PC-9 (cell line): ENCODE measurements around the gene MAB21L4. TPM values are rescaled to one million over a fixed set of nuclear protein-coding genes. Genes with fewer than 3 reads are reported as not detected.

ENCODE experiments used
- BruUV-seq: library from RNA; stranded (reverse); fragments of 400-500 nt; replicated peaks from 2 replicates; lab custom pipeline; 2021; lab: Mats Ljungman, UMichigan
- CTCF ChIA-PET: fragments of 300-600 bp; sonication (Branson Sonifier 250); formaldehyde crosslinking; loops from one replicate; lab custom pipeline; 2022; ENCODE audit warnings: antibody characterized with exemption; lab: Charles Lee
- POLR2A ChIA-PET: fragments of 300-600 bp; sonication (Branson Sonifier 250); formaldehyde crosslinking; loops from one replicate; lab custom pipeline; 2022; ENCODE audit warnings: antibody characterized with exemption; ENCODE audit not compliant: unreplicated experiment; lab: Charles Lee
- DNase-seq, 2 experiments: peaks; one replicate each; pipeline versions ENCODE4 v3.0.0 to v3.0.0-alpha.2; 2015 to 2022; ENCODE audit warnings: mixed read lengths in 1 of 2
- H2AFZ ChIP-seq: fragments of 200-600 bp; sonication (generic); 2 replicates; pipeline ENCODE4 v1.8.1; 2017; ENCODE audit warnings: antibody characterized with exemption
- H3F3A ChIP-seq: fragments of 200-600 bp; sonication (generic); 2 replicates; pipeline ENCODE4 v1.8.1; 2017; ENCODE audit warnings: antibody characterized with exemption, mild to moderate bottlenecking, low read depth; ENCODE audit not compliant: insufficient read depth
- H3K27ac ChIP-seq: fragments of 200-600 bp; sonication (generic); 2 replicates; pipeline ENCODE4 v1.6.1; 2016; ENCODE audit warnings: mixed run types
- H3K27me3 ChIP-seq: fragments of 200-600 bp; sonication (generic); 2 replicates; pipeline ENCODE4 v1.6.1; 2016; ENCODE audit warnings: low read depth, mixed run types; ENCODE audit not compliant: insufficient read depth
- H3K36me3 ChIP-seq: fragments of 200-600 bp; sonication (generic); 2 replicates; pipeline ENCODE4 v1.6.1; 2016; ENCODE audit warnings: low read depth, mixed run types
- H3K4me1 ChIP-seq: fragments of 200-600 bp; sonication (generic); replicated peaks from 2 replicates; pipeline ENCODE4 v1.6.1; 2016; ENCODE audit warnings: mixed run types; ENCODE audit not compliant: insufficient read depth
- H3K4me2 ChIP-seq: fragments of 200-600 bp; sonication (generic); 2 replicates; pipeline ENCODE4 v1.6.1; 2017; ENCODE audit warnings: mixed run types
- H3K4me3 ChIP-seq: fragments of 200-600 bp; sonication (generic); 2 replicates; pipeline ENCODE4 v1.6.1; 2016; ENCODE audit warnings: mixed run types
- H3K79me2 ChIP-seq: fragments of 200-600 bp; sonication (generic); 2 replicates; pipeline ENCODE4 v1.6.1; 2017; ENCODE audit warnings: low read depth, mixed run types
- H3K9me2 ChIP-seq: fragments of 200-600 bp; sonication (generic); 2 replicates; pipeline ENCODE4 v1.8.1; 2017; ENCODE audit warnings: mild to moderate bottlenecking; ENCODE audit not compliant: insufficient read depth
- H3K9me3 ChIP-seq: fragments of 200-600 bp; sonication (generic); 2 replicates; pipeline ENCODE4 v1.8.1; 2016; ENCODE audit warnings: low read depth; ENCODE audit not compliant: insufficient read depth
- H4K20me1 ChIP-seq: fragments of 200-600 bp; sonication (generic); 2 replicates; pipeline ENCODE4 v1.8.1; 2017; ENCODE audit not compliant: insufficient read depth
- EZH2 ChIP-seq: fragments of 200-600 bp; sonication (generic); IDR thresholded peaks from 2 replicates; pipeline ENCODE4 v1.8.0; 2017; ENCODE audit warnings: antibody characterized with exemption, low read depth
- intact Hi-C: fragments of 100-400 bp; cut with micrococcal nuclease; formaldehyde crosslinking; loops from one replicate; pipeline ENCODE4 v1.10.0; 2022; ENCODE audit not compliant: unreplicated experiment
- total RNA-seq: library from RNA; stranded (reverse); gene quantifications from 2 replicates; pipeline ENCODE4 v1.2.3, GENCODE V29; 2021
- TF ChIP-seq, protein P1 (sequence below): fragments of 200-600 bp; sonication (generic); conservative IDR thresholded peaks from 2 replicates; pipeline ENCODE4 v1.6.1; 2017; ENCODE audit warnings: mixed run types, antibody characterized with exemption, mild to moderate bottlenecking, moderate library complexity

MAB21L4 gene
- total RNA-seq, 1 experiment from 2014 or later: 68.8 TPM

DNA sequence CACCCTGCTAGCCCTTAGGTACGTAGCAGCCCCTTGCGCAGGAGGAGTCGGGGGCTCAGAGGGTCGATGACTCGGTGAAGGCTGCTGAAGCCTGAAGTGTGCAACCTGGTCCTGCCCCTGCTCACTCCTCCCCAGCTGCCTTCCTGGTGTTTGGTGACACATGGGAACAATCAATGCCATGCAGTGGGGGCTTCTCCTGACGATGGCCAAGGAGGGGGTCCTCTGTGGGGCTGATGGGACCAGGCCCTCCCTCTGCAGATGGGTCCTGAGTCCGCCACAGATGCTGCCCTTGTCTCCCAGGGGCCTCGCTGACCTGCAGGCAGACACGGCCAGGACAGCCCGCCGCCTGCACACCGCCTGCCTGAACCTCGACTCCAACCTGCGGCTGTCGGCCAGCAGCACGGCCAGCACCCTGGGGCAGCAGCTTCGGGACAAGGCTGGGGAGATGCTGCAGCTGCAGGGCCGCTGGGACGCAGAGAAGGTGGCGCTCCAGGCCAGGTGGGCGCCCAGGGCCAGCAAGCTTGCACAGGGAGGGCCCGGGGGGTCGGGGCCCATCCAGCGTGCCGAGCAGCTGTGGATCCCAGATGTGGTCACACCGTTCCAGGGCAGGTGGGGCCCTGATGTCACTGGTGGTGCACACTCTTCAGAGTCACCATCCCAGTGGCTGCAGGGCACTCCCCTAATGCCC, 34.8 kb upstream of the MAB21L4 start:
- Histone ChIP-seq H3K9me3 (no peaks in the 10 kb centered on the region), H3K27ac (no peak overlapping the region), H4K20me1 (no peaks in the 10 kb centered on the region), H3K9me2 (no peaks in the 10 kb centered on the region), H3K79me2 (no peaks in the 10 kb centered on the region), H3K27me3 (peaks cover 62% of the 10 kb centered on the region), H3F3A (peaks cover 10% of the 10 kb centered on the region), H3K4me3 (no peak overlapping the region), H3K4me1 (no peaks in the 10 kb centered on the region), H2AFZ (no peak overlapping the region), H3K4me2 (no peak overlapping the region), H3K36me3 (no peaks in the 10 kb centered on the region)
- intact Hi-C loops: no loop called here
- DNase-seq: no peak
- ChIA-PET CTCF (no interaction called here), POLR2A (no interaction called here)
- TF ChIP-seq, protein P1, sequence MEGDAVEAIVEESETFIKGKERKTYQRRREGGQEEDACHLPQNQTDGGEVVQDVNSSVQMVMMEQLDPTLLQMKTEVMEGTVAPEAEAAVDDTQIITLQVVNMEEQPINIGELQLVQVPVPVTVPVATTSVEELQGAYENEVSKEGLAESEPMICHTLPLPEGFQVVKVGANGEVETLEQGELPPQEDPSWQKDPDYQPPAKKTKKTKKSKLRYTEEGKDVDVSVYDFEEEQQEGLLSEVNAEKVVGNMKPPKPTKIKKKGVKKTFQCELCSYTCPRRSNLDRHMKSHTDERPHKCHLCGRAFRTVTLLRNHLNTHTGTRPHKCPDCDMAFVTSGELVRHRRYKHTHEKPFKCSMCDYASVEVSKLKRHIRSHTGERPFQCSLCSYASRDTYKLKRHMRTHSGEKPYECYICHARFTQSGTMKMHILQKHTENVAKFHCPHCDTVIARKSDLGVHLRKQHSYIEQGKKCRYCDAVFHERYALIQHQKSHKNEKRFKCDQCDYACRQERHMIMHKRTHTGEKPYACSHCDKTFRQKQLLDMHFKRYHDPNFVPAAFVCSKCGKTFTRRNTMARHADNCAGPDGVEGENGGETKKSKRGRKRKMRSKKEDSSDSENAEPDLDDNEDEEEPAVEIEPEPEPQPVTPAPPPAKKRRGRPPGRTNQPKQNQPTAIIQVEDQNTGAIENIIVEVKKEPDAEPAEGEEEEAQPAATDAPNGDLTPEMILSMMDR: no peak
- no peak for TF ChIP-seq EZH2
- no TSS peak for BruUV-seq

DNA sequence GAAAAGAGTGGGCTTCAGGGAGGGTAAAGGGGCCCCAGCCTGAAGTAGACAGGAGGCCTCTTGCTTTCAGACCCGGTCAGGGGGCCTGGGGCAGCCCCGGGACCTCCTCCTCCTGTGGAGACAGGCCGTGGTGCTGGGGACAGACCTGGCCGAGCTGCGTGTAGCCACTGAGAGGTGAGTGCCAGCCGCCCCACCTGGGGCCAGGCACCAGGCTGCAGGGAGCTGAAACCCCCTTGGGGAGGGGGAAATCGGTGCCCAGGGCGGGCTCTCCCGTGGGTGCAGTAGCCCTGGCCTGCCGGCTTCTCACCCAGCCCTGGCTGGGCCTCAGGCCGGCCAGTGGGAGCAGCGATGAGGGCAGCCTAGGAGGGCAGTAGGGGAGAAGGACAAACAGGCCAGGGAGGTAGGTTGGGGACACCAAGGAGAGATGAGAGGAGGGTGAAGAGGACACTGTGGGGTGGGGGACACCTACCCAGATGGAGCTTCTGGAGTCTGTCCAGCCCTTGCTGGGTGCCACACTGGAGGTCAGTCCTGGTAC, 34.2 kb upstream of the MAB21L4 start:
- intact Hi-C loops: no loop called here
- BruUV-seq: no TSS peak
- H3K9me3 ChIP-seq: no peaks in the 10 kb centered on the region
- ChIA-PET CTCF (no interaction called here), POLR2A (no interaction called here)
- H3K36me3 ChIP-seq: no peaks in the 10 kb centered on the region
- H3K27me3 ChIP-seq: peaks cover 62% of the 10 kb centered on the region
- no peak overlapping the region for H3K27ac ChIP-seq
- peaks cover 11% of the 10 kb centered on the region for H3F3A ChIP-seq
- no peaks in the 10 kb centered on the region for H3K4me1 ChIP-seq
- no peaks in the 10 kb centered on the region for H3K79me2 ChIP-seq
- no peak for DNase-seq
- no peak for TF ChIP-seq EZH2
- TF ChIP-seq, protein P1: no peak
- no peak overlapping the region for H2AFZ ChIP-seq
- H4K20me1 ChIP-seq: no peaks in the 10 kb centered on the region
- H3K4me3 ChIP-seq: no peak overlapping the region
- H3K9me2 ChIP-seq: no peaks in the 10 kb centered on the region
- H3K4me2 ChIP-seq: no peak overlapping the region

DNA sequence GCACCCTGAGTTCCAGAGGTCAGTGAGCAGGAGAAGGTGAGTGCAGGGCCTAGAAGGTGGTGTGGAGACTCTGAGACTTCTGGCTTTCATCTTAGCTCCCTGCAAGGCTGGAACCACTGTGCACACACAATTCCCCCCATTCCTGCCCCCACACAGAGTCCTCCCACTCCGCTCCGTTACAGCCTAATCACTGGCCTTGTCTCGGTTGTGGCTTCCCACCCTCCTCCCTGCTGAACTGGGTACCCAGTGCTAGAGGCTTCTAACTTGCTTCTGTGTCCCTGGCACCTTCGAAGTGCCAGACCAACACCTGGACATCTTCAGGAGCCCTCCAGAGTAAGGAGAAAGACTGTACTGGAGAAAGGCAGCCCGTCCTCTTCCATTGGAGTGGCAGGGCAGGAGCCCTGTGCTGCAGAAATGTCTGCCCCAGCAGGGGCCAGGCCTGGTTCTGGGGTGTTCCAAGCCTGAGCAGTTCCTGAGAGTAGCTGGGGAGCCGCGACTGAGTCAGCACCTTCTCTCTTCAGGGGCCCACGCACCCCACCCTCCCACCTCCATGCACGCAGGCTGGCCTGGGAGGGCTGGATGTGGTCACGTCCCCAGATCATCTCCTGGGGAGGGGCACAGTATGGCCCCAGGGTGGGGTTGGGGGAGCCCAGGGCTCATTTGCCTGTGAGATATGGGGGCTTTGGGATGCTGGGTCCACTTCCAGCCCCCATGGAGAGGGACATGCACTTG, 33.6 kb upstream of the MAB21L4 start:
- no peak overlapping the region for H3K27ac ChIP-seq
- BruUV-seq: no TSS peak
- intact Hi-C loops: no loop called here
- no peak overlapping the region for H3K4me2 ChIP-seq
- H4K20me1 ChIP-seq: no peaks in the 10 kb centered on the region
- DNase-seq: no peak
- H3K79me2 ChIP-seq: no peaks in the 10 kb centered on the region
- peaks cover 14% of the 10 kb centered on the region for H3F3A ChIP-seq
- H3K9me2 ChIP-seq: no peaks in the 10 kb centered on the region
- TF ChIP-seq, protein P1: no peak
- TF ChIP-seq EZH2: no peak
- no peaks in the 10 kb centered on the region for H3K4me1 ChIP-seq
- H3K4me3 ChIP-seq: no peak overlapping the region
- H3K27me3 ChIP-seq: peaks cover 62% of the 10 kb centered on the region
- POLR2A ChIA-PET: no interaction called here
- CTCF ChIA-PET: interaction anchor here (0.6 kb wide), 1 partner anchor 243 kb away, joined by 7 read pairs; no protein-coding TSS in a partner anchor
- H3K36me3 ChIP-seq: no peaks in the 10 kb centered on the region
- H3K9me3 ChIP-seq: no peaks in the 10 kb centered on the region
- no peak overlapping the region for H2AFZ ChIP-seq
